IMR-90 (cell line): ENCODE results near the gene IDH3A. TPM values are rescaled to one million over a fixed set of nuclear protein-coding genes. Genes with fewer than 3 reads are reported as not detected.

Source experiments
- ATAC-seq: fragments of 200-7000 bp; cut with Tn5 transposase; 2 replicates; pipeline ENCODE4 v1.9.1; 2020; ENCODE audit warnings: low read depth, mild to moderate bottlenecking, moderate library complexity
- BruUV-seq: library from RNA; stranded (reverse); fragments of 400-500 nt; replicated peaks from 2 replicates; lab custom pipeline; 2021; lab: Mats Ljungman, UMichigan
- CTCF ChIA-PET: fragments of 300-600 bp; formaldehyde crosslinking; extraction: SDS; loops from one replicate; lab custom pipeline; 2021; ENCODE audit warnings: antibody characterized with exemption; lab: Yijun Ruan, JAX
- POLR2A ChIA-PET: fragments of 300-600 bp; sonication (Branson Sonifier 250); formaldehyde crosslinking; loops from one replicate; lab custom pipeline; 2022; ENCODE audit warnings: antibody characterized with exemption; ENCODE audit not compliant: unreplicated experiment; lab: Charles Lee
- DNase-seq: peaks from one replicate; pipeline ENCODE4 v3.0.0; 2013
- H2AFZ ChIP-seq: replicated peaks from 2 replicates; pipeline ENCODE3; 2013; ENCODE audit warnings: low read length, mild to moderate bottlenecking; ENCODE audit not compliant: poor library complexity
- H2AK5ac ChIP-seq: 2 replicates; pipeline ENCODE4 v1.6.1; 2013; ENCODE audit warnings: low read depth, low read length, inconsistent platforms
- H2AK9ac ChIP-seq: replicated peaks from 2 replicates; pipeline ENCODE3; 2013; ENCODE audit warnings: mild to moderate bottlenecking, low read depth, low read length, moderate library complexity; ENCODE audit not compliant: poor library complexity
- H2BK120ac ChIP-seq: 2 replicates; pipeline ENCODE4 v1.6.1; 2013; ENCODE audit warnings: low read depth, low read length, inconsistent platforms
- H2BK15ac ChIP-seq: 3 replicates; pipeline ENCODE4 v1.6.1; 2013; ENCODE audit warnings: low read depth, low read length, inconsistent platforms
- H2BK20ac ChIP-seq: 2 replicates; pipeline ENCODE4 v1.6.1; 2013; ENCODE audit warnings: low read depth, mild to moderate bottlenecking, inconsistent platforms, low read length, moderate library complexity
- H2BK5ac ChIP-seq: 2 replicates; pipeline ENCODE4 v1.6.1; 2013; ENCODE audit warnings: mild to moderate bottlenecking, low read depth, low read length, inconsistent platforms; ENCODE audit not compliant: poor library complexity, severe bottlenecking
- H3K14ac ChIP-seq: replicated peaks from 2 replicates; pipeline ENCODE4 v1.6.1; 2013; ENCODE audit warnings: low read depth, low read length, inconsistent platforms
- H3K18ac ChIP-seq: 2 replicates; pipeline ENCODE4 v1.6.1; 2013; ENCODE audit warnings: low read depth, low read length, control low read depth
- H3K23ac ChIP-seq: 2 replicates; pipeline ENCODE4 v1.6.1; 2013; ENCODE audit warnings: low read depth, low read length, inconsistent platforms
- H3K27ac ChIP-seq: 2 replicates; pipeline ENCODE4 v1.5.1; 2013; ENCODE audit warnings: mild to moderate bottlenecking, control low read depth, low read length; ENCODE audit not compliant: insufficient read depth
- H3K27me3 ChIP-seq: 2 replicates; pipeline ENCODE4 v1.6.1; 2013; ENCODE audit warnings: low read length; ENCODE audit not compliant: control insufficient read depth, insufficient read depth
- H3K36me3 ChIP-seq: 2 replicates; pipeline ENCODE4 v1.6.1; 2013; ENCODE audit warnings: low read length, mixed read lengths; ENCODE audit not compliant: control insufficient read depth, insufficient read depth
- H3K4ac ChIP-seq: 2 replicates; pipeline ENCODE4 v1.6.1; 2013; ENCODE audit warnings: low read depth, low read length, inconsistent platforms
- H3K4me1 ChIP-seq: 2 replicates; pipeline ENCODE4 v1.6.1; 2013; ENCODE audit warnings: low read length, mixed read lengths; ENCODE audit not compliant: control insufficient read depth, insufficient read depth
- H3K4me2 ChIP-seq: 2 replicates; pipeline ENCODE4 v1.6.1; 2013; ENCODE audit warnings: low read depth, mild to moderate bottlenecking, control low read depth, low read length, moderate library complexity
- H3K4me3 ChIP-seq: 2 replicates; pipeline ENCODE4 v1.5.1; 2013; ENCODE audit warnings: low read depth, mild to moderate bottlenecking, control low read depth, low read length, moderate library complexity; ENCODE audit not compliant: insufficient read depth
- H3K56ac ChIP-seq: 2 replicates; pipeline ENCODE4 v1.6.1; 2013; ENCODE audit warnings: low read length, inconsistent platforms; ENCODE audit not compliant: insufficient read depth; ENCODE audit errors: extremely low read depth
- H3K79me1 ChIP-seq, 2 experiments: 2 replicates each; pipeline ENCODE4 v1.6.1; 2013; ENCODE audit warnings: low read length in 2 of 2, inconsistent platforms in 1 of 2, low read depth in 1 of 2
- H3K9ac ChIP-seq: 2 replicates; pipeline ENCODE4 v1.6.1; 2013; ENCODE audit warnings: low read depth, low read length, control low read depth
- H3K9me1 ChIP-seq: 2 replicates; pipeline ENCODE4 v1.6.1; 2013; ENCODE audit warnings: low read length, inconsistent platforms; ENCODE audit not compliant: insufficient read depth
- H3K9me3 ChIP-seq: 2 replicates; pipeline ENCODE4 v1.6.1; 2013; ENCODE audit warnings: low read length; ENCODE audit not compliant: control insufficient read depth, insufficient read depth
- H4K20me1 ChIP-seq: 2 replicates; pipeline ENCODE4 v1.6.1; 2013; ENCODE audit warnings: low read length, inconsistent platforms; ENCODE audit not compliant: insufficient read depth
- H4K5ac ChIP-seq: 2 replicates; pipeline ENCODE4 v1.6.1; 2013; ENCODE audit warnings: mild to moderate bottlenecking, low read depth, low read length, control low read depth
- H4K8ac ChIP-seq, 2 experiments: 2 replicates each; pipeline ENCODE4 v1.6.1; 2013; ENCODE audit warnings: low read depth in 2 of 2, low read length in 2 of 2, control low read depth in 1 of 2, inconsistent platforms in 1 of 2
- H4K91ac ChIP-seq: 2 replicates; pipeline ENCODE4 v1.6.1; 2013; ENCODE audit warnings: low read depth, low read length, inconsistent platforms; ENCODE audit not compliant: insufficient read depth
- BHLHE40 ChIP-seq: fragments of 150-350 bp; IDR thresholded peaks from 2 replicates; pipeline ENCODE4 v1.6.1; 2016; ENCODE audit warnings: mild to moderate bottlenecking, low read depth, low read length
- CHD1 ChIP-seq: IDR thresholded peaks from 2 replicates; pipeline ENCODE4 v1.6.1; 2012; ENCODE audit warnings: low read depth, low read length, improper control_type of control experiment
- MXI1 ChIP-seq: IDR thresholded peaks from 2 replicates; pipeline ENCODE4 v1.6.1; 2012; ENCODE audit warnings: low read depth, mild to moderate bottlenecking, low read length, moderate library complexity, borderline replicate concordance
- RCOR1 ChIP-seq: IDR thresholded peaks from 2 replicates; pipeline ENCODE4 v1.6.1; 2012; ENCODE audit warnings: mild to moderate bottlenecking, low read length, improper control_type of control experiment; ENCODE audit not compliant: insufficient replicate concordance
- WGBS, 2 experiments: methylation state at CpG; one replicate each; pipeline versions ENCODE4 v1.1.5 to v1.1.7; 2013; ENCODE audit warnings: missing lambda C conversion rate in 2 of 2; ENCODE audit not compliant: insufficient read length in 1 of 2; ENCODE audit errors: extremely low coverage in 2 of 2; 5-methylcytosine and 5-hydroxymethylcytosine counted together
- dilution Hi-C: fragments of 300-500 bp; cut with HindIII; formaldehyde crosslinking; loops from one replicate; pipeline ENCODE4 v1.14.3; 2018; ENCODE audit warnings: low sequenced_read_pairs; ENCODE audit not compliant: unreplicated experiment
- in situ Hi-C: fragments of 300-500 bp; cut with MboI; formaldehyde crosslinking; loops from 3 replicates; pipeline ENCODE4 v1.14.3; 2019; ENCODE audit warnings: low sequenced_read_pairs, inconsistent platforms, mixed read lengths
- intact Hi-C: fragments of 100-400 bp; cut with micrococcal nuclease; formaldehyde crosslinking; loops from 2 replicates; pipeline ENCODE4 v1.10.0; 2022
- polyA plus RNA-seq, 3 experiments: library from polyadenylated mRNA; depleted of rRNA; stranded (reverse); fragments of >200 nt; gene quantifications; 2 replicates each; pipeline ENCODE4 v1.2.3, GENCODE V29; 2012; ENCODE audit warnings: low replicate concordance in 1 of 3
- total RNA-seq: library from RNA; depleted of rRNA; stranded (reverse); fragments of >200 nt; gene quantifications from 2 replicates; pipeline ENCODE4 v1.2.3, GENCODE V29; 2012
- TF ChIP-seq, protein P1 (sequence below): fragments of 150-350 bp; IDR thresholded peaks from 2 replicates; pipeline ENCODE4 v1.6.1; 2017; ENCODE audit warnings: mild to moderate bottlenecking, antibody characterized with exemption, low read length, low read depth
- TF ChIP-seq, protein P2 (sequence below): fragments of 150-350 bp; IDR thresholded peaks from 2 replicates; pipeline ENCODE4 v1.6.1; 2016; ENCODE audit warnings: low read depth, mild to moderate bottlenecking, low read length, moderate library complexity, borderline replicate concordance

The IDH3A gene
- total and polyA plus RNA-seq, 2 of the 4 experiments (the other 2 are of a cell fraction): 34.5 to 47.7 TPM

DNA sequence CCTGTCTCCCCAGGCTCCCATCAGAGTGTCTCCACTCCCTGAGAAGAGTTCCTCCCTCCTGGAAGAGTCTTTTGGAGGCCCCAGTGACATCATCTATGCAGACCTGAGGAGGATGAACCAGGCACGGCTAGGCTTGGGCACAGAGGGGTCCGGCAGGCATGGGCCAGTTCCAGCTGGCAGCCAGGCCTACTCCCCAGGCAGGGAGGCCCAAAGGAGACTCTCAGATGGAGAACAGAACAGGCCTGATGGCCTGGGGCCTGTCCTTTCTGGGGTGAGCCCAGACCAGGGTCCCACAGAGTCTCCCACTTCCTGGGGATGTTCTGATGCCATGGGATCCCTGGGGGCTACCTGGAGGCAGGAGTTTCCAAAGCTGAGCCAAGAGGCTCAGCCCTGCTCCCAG is 48.3 kb upstream of the IDH3A start:
- Histone ChIP-seq H4K20me1 (no peaks in the 10 kb centered on the region), H2AFZ (no peak overlapping the region), H3K4me3 (no peak overlapping the region), H3K9me1 (no peaks in the 10 kb centered on the region), H3K36me3 (no peaks in the 10 kb centered on the region), H3K79me1 (no peaks in the 10 kb centered on the region), H3K4me2 (no peak overlapping the region), H3K27ac (no peak overlapping the region), H3K14ac (no peak overlapping the region), H3K23ac (no peak overlapping the region), H2BK20ac (no peak overlapping the region), H2AK5ac (no peak overlapping the region), H3K9ac (no peak overlapping the region), H2BK15ac (no peak overlapping the region), H3K27me3 (peaks cover 19% of the 10 kb centered on the region), H4K8ac (no peak overlapping the region), H4K91ac (no peak overlapping the region), H2AK9ac (no peak overlapping the region), H4K5ac (no peak overlapping the region), H3K9me3 (no peaks in the 10 kb centered on the region), H3K56ac (no peak overlapping the region), H2BK5ac (no peak overlapping the region), H3K18ac (no peak overlapping the region), H2BK120ac (no peak overlapping the region), H3K4me1 (no peaks in the 10 kb centered on the region; the same call in 1 of the 2 replicates), H3K4ac (no peak overlapping the region)
- dilution Hi-C loops (no loop called here), in situ Hi-C loops (no loop called here), intact Hi-C loops (no loop called here)
- no TSS peak for BruUV-seq
- DNase-seq (no peak), ATAC-seq (no peak)
- CTCF ChIA-PET: interaction anchor here (0.7 to 0.8 kb wide), 2 partner anchors 12 to 25 kb away, joined by 3 to 4 read pairs; no protein-coding TSS in a partner anchor
- TF ChIP-seq BHLHE40 (no peak), RCOR1 (no peak), CHD1 (no peak), MXI1 (no peak)
- TF ChIP-seq, protein P1, sequence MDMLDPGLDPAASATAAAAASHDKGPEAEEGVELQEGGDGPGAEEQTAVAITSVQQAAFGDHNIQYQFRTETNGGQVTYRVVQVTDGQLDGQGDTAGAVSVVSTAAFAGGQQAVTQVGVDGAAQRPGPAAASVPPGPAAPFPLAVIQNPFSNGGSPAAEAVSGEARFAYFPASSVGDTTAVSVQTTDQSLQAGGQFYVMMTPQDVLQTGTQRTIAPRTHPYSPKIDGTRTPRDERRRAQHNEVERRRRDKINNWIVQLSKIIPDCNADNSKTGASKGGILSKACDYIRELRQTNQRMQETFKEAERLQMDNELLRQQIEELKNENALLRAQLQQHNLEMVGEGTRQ: no peak
- TF ChIP-seq, protein P2, sequence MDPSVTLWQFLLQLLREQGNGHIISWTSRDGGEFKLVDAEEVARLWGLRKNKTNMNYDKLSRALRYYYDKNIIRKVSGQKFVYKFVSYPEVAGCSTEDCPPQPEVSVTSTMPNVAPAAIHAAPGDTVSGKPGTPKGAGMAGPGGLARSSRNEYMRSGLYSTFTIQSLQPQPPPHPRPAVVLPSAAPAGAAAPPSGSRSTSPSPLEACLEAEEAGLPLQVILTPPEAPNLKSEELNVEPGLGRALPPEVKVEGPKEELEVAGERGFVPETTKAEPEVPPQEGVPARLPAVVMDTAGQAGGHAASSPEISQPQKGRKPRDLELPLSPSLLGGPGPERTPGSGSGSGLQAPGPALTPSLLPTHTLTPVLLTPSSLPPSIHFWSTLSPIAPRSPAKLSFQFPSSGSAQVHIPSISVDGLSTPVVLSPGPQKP: no peak
- 82% methylated on average over 2 of the region's 2 CpGs; no CpG with 5 or more reads in 1 of the 2 experiments for WGBS, 2 experiments
- POLR2A ChIA-PET: no interaction called here
